Gastroesophageal sphincter (tissue), 4 donors: ENCODE results near the gene PCIF1. TPM values are rescaled to one million over a fixed set of nuclear protein-coding genes. Genes with fewer than 3 reads are reported as not detected.

Source experiments
- ATAC-seq: fragments of 150-250 bp; one replicate; pipeline ENCODE4 v1.9.1; 2016; ENCODE audit warnings: mild to moderate bottlenecking, moderate library complexity
- H3K27ac ChIP-seq, 4 donors: fragments of 200-600 bp; sonication (generic) in 3 of 4; 1 replicate in 3 of 4; 2 replicates in 1 of 4; pipeline ENCODE4 v1.5.1; 2016 to 2019
- H3K27me3 ChIP-seq: fragments of 200-600 bp; sonication (generic); one replicate; pipeline ENCODE4 v1.5.1; 2019
- H3K36me3 ChIP-seq, 2 donors: fragments of 200-600 bp; sonication (generic); one replicate each; pipeline ENCODE4 v1.5.1; 2019; ENCODE audit warnings: control low read depth in 1 of 2
- H3K4me1 ChIP-seq, 3 donors: fragments of 200-600 bp; sonication (generic); 1 replicate in 2 of 3; 2 replicates in 1 of 3; pipeline ENCODE4 v1.5.1; 2016 to 2019; ENCODE audit warnings: control low read depth in 2 of 3
- H3K4me3 ChIP-seq, 2 donors: fragments of 200-600 bp; sonication (generic); one replicate each; pipeline ENCODE4 v1.5.1; 2019; ENCODE audit warnings: mild to moderate bottlenecking in 1 of 2, moderate library complexity in 1 of 2
- H3K9me3 ChIP-seq, 3 donors: fragments of 200-600 bp; sonication (generic); one replicate each; pipeline ENCODE4 v1.5.1; 2017 to 2019; ENCODE audit warnings: control low read depth in 2 of 3
- CTCF ChIP-seq, 4 experiments: fragments of 200-600 bp in 2 of 4; fragments of 450-650 bp in 2 of 4; sonication (generic) in 1 of 4; IDR thresholded peaks; one replicate each; pipeline ENCODE4 v1.5.1; 2017 to 2019; ENCODE audit warnings: antibody characterized with exemption in 4 of 4, mild to moderate bottlenecking in 2 of 4, moderate library complexity in 2 of 4
- EP300 ChIP-seq: sonication (generic); formaldehyde crosslinking; IDR thresholded peaks from one replicate; pipeline ENCODE4 v1.6.1; 2017; ENCODE audit warnings: antibody characterized with exemption, mild to moderate bottlenecking
- POLR2A ChIP-seq, 2 donors: fragments of 450-650 bp; IDR thresholded peaks; one replicate each; pipeline ENCODE4 v1.6.1; 2017; ENCODE audit warnings: antibody characterized with exemption in 2 of 2, mild to moderate bottlenecking in 2 of 2, moderate library complexity in 1 of 2
- POLR2AphosphoS5 ChIP-seq: sonication (generic); formaldehyde crosslinking; IDR thresholded peaks from one replicate; pipeline ENCODE4 v1.6.1; 2017; ENCODE audit warnings: antibody characterized with exemption
- WGBS, 2 donors: methylation state at CpG; one replicate each; pipeline ENCODE4 v1.1.5; 2018; ENCODE audit warnings: low coverage in 1 of 2; 5-methylcytosine and 5-hydroxymethylcytosine counted together
- total RNA-seq, 4 donors: library from RNA; depleted of rRNA; stranded (reverse); fragments of >200 nt; gene quantifications; one replicate each; pipeline ENCODE4 v1.1.0, GENCODE V29; 2016

Gene PCIF1
- total RNA-seq, 4 donors from 2014 or later: 21.5 to 45.3 (median 39.2) TPM

- H3K27me3 ChIP-seq: peaks cover 15% of the 10 kb centered on the region
- TF ChIP-seq POLR2AphosphoS5: no peak
- no peak for TF ChIP-seq CTCF (IDR thresholded peaks at IDR 0.05)
- no peak for TF ChIP-seq POLR2A (IDR thresholded peaks at IDR 0.05)
- TF ChIP-seq EP300: no peak
- 46 to 49% methylated on average over 2 to 4 of the region's 5 CpGs for WGBS, 2 donors
- no peaks in the 10 kb centered on the region for H3K9me3 ChIP-seq
- ATAC-seq: peak; percentile 40
- H3K4me3 ChIP-seq: no peak overlapping the region
- peaks cover 0 to 37% (median 23%) of the 10 kb centered on the region in 3 donors for H3K4me1 ChIP-seq
- H3K36me3 ChIP-seq: no peaks in the 10 kb centered on the region
- peak overlapping the region in 3 of 4 donors; percentile 66 to 77 (median 70) for H3K27ac ChIP-seq
Measured at GRCh38 chr20:45917790-45918141, 16.7 kb upstream of the PCIF1 start.

- Histone ChIP-seq H3K36me3 (no peaks in the 10 kb centered on the region), H3K27me3 (peaks cover 10% of the 10 kb centered on the region), H3K4me1 (peaks cover 0 to 34% (median 23%) of the 10 kb centered on the region in 3 donors), H3K4me3 (no peak overlapping the region), H3K9me3 (no peaks in the 10 kb centered on the region), H3K27ac (peak overlapping the region in 3 of 4 donors; percentile 66 to 77 (median 70))
- 36 to 40% methylated on average over 2 of the region's 5 CpGs for WGBS, 2 donors
- no peak for TF ChIP-seq POLR2AphosphoS5
- TF ChIP-seq POLR2A (IDR thresholded peaks at IDR 0.05): no peak
- TF ChIP-seq CTCF (IDR thresholded peaks at IDR 0.05): no peak
- no peak for TF ChIP-seq EP300
- ATAC-seq: peak; percentile 58
Measured at GRCh38 chr20:45918182-45918737, 16.2 kb upstream of the PCIF1 start.

- peak; percentile 26 for ATAC-seq
Measured at GRCh38 chr20:45918779-45919537, 15.5 kb upstream of the PCIF1 start.

GRCh38 chr20:45919542-45920399, 14.7 kb upstream of the PCIF1 start:
- peak overlapping the region; percentile 15 to 77 (median 68) for H3K27ac ChIP-seq
- no peak for TF ChIP-seq CTCF (IDR thresholded peaks at IDR 0.05)
- no peak for TF ChIP-seq EP300
- TF ChIP-seq POLR2AphosphoS5: no peak

More at GRCh38 chr20:45918779-45919537, 15.5 kb upstream of the PCIF1 start:
- 91 to 100% methylated on average over 2 to 11 of the region's 12 CpGs for WGBS, 2 donors
- Histone ChIP-seq H3K36me3 (no peaks in the 10 kb centered on the region), H3K4me1 (peaks cover 0 to 40% (median 24%) of the 10 kb centered on the region in 3 donors), H3K27me3 (peaks cover 3% of the 10 kb centered on the region), H3K27ac (peak overlapping the region in 3 of 4 donors; percentile 66 to 77 (median 70)), H3K4me3 (no peak overlapping the region), H3K9me3 (no peaks in the 10 kb centered on the region)
- TF ChIP-seq POLR2A (IDR thresholded peaks at IDR 0.05) (no peak), EP300 (no peak), CTCF (IDR thresholded peaks at IDR 0.05) (no peak), POLR2AphosphoS5 (peak; percentile 14)

More at GRCh38 chr20:45919542-45920399, 14.7 kb upstream of the PCIF1 start:
- Histone ChIP-seq H3K9me3 (no peaks in the 10 kb centered on the region), H3K4me1 (peaks cover 0 to 48% (median 31%) of the 10 kb centered on the region in 3 donors), H3K36me3 (no peaks in the 10 kb centered on the region), H3K27me3 (peaks cover 3% of the 10 kb centered on the region), H3K4me3 (no peak overlapping the region)
- WGBS, 2 donors: 27 to 31% methylated on average over 6 to 7 of the region's 11 CpGs
- ATAC-seq: peak; percentile 64
